Calu3 (cell line): ENCODE data around the gene LPCAT2. TPM values are rescaled to one million over a fixed set of nuclear protein-coding genes. Genes with fewer than 3 reads are reported as not detected.

Source experiments
- BruUV-seq: library from RNA; stranded (reverse); fragments of 400-500 nt; replicated peaks from 2 replicates; lab custom pipeline; 2021; lab: Mats Ljungman, UMichigan
- CTCF ChIA-PET: fragments of 300-600 bp; sonication (Branson Sonifier 250); formaldehyde crosslinking; loops from one replicate; lab custom pipeline; 2022; ENCODE audit warnings: antibody characterized with exemption; lab: Charles Lee
- DNase-seq: peaks from one replicate; pipeline ENCODE4 v3.0.0; 2022
- H3K27ac Mint-ChIP-seq: one replicate; pipeline ENCODE4 v1.8.0; 2022; ENCODE audit warnings: mixed read lengths; ENCODE audit not compliant: unreplicated experiment
- H3K27me3 Mint-ChIP-seq: one replicate; pipeline ENCODE4 v1.8.0; 2022; ENCODE audit warnings: mixed read lengths; ENCODE audit not compliant: unreplicated experiment
- H3K36me3 Mint-ChIP-seq: one replicate; pipeline ENCODE4 v1.8.0; 2022; ENCODE audit warnings: mild to moderate bottlenecking, moderate library complexity, mixed read lengths; ENCODE audit not compliant: insufficient read depth, unreplicated experiment
- H3K4me1 Mint-ChIP-seq: one replicate; pipeline ENCODE4 v1.8.0; 2022; ENCODE audit warnings: mild to moderate bottlenecking, low read depth, mixed read lengths; ENCODE audit not compliant: unreplicated experiment
- H3K4me3 Mint-ChIP-seq: one replicate; pipeline ENCODE4 v1.8.0; 2022; ENCODE audit warnings: mild to moderate bottlenecking, low read depth, moderate library complexity, mixed read lengths; ENCODE audit not compliant: unreplicated experiment
- H3K9me3 Mint-ChIP-seq: one replicate; pipeline ENCODE4 v1.8.0; 2022; ENCODE audit warnings: low read depth, mixed read lengths; ENCODE audit not compliant: unreplicated experiment
- intact Hi-C: fragments of 100-400 bp; cut with micrococcal nuclease; formaldehyde crosslinking; loops from one replicate; pipeline ENCODE4 v1.10.0; 2022; ENCODE audit not compliant: unreplicated experiment
- total RNA-seq: library from RNA; stranded (reverse); gene quantifications from 2 replicates; pipeline ENCODE4 v1.2.3, GENCODE V29; 2022
- TF ChIP-seq, protein P1 (sequence below): fragments of 200-600 bp; IDR thresholded peaks from one replicate; pipeline ENCODE4 v1.8.0; 2022; ENCODE audit warnings: antibody characterized with exemption; ENCODE audit not compliant: unreplicated experiment

The LPCAT2 gene
- total RNA-seq, 1 experiment from 2014 or later, result 10.0 TPM

DNA sequence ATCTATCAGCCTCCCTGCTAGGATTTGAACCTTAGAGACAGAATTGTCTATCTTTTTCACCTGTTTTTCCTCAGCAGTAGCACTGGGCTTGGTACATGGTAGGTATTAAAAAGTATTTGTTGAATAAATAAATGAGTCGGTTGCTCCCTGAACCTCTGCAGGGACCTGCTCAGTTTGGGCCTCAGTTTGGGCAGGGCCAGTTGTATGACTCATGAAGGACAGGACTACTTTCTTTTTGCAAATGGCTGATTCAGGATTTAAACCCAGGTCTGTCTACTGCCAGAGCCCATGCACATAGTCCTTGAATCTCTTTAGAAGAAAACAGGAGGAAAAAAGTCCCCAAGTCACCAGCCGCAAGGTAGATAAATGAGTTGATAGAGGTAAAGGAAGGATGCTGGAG lies 26.8 kb upstream of the LPCAT2 start:
- CTCF ChIA-PET, result no interaction called here
- Mint-ChIP-seq H3K27me3 (peaks cover 84% of the 10 kb centered on the region), H3K27ac (no peak overlapping the region), H3K9me3 (peaks cover 5% of the 10 kb centered on the region), H3K4me1 (no peaks in the 10 kb centered on the region), H3K36me3 (no peaks in the 10 kb centered on the region), H3K4me3 (no peak overlapping the region)
- no TSS peak for BruUV-seq
- intact Hi-C loops, result no loop called here
- DNase-seq, result no peak
- TF ChIP-seq, protein P1, sequence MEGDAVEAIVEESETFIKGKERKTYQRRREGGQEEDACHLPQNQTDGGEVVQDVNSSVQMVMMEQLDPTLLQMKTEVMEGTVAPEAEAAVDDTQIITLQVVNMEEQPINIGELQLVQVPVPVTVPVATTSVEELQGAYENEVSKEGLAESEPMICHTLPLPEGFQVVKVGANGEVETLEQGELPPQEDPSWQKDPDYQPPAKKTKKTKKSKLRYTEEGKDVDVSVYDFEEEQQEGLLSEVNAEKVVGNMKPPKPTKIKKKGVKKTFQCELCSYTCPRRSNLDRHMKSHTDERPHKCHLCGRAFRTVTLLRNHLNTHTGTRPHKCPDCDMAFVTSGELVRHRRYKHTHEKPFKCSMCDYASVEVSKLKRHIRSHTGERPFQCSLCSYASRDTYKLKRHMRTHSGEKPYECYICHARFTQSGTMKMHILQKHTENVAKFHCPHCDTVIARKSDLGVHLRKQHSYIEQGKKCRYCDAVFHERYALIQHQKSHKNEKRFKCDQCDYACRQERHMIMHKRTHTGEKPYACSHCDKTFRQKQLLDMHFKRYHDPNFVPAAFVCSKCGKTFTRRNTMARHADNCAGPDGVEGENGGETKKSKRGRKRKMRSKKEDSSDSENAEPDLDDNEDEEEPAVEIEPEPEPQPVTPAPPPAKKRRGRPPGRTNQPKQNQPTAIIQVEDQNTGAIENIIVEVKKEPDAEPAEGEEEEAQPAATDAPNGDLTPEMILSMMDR, result no peak

DNA sequence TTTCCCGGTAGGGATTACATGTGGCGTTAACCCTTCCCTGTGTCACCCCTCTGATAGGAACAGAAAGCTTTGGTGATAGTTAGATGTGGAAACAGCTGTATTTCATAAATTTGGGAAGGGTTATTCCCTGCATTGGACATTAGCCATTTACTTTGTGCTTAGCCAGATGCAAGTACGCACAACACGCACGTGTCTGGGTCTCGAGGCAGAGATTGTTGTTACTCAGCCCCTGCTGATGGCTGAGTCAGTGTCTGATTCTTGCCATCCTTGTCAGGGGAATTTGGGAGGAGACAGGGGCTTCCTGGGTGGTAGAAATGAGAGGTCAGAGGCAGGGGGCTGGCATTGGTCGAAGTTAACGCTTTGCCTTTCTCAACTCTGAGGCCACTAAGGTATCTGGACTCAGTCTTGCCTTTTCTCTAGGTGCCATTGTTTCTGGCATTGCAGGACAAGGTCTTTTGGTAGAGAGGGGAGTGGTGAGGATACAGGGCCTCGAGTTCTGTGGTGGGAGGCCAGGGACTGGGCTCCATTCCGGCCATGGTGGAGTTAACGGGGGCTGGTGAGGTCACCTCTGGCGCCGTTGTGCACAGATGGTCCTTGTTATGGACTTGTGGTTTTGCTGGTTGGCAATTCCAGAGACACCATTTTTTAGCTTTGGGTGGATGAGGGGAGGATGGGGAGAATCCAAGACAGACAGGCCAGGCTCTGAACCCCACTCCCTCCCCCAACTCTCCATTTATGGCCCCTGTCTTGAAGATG lies 21.6 kb upstream of the LPCAT2 start:
- Mint-ChIP-seq H3K36me3 (no peaks in the 10 kb centered on the region), H3K9me3 (peaks cover 5% of the 10 kb centered on the region), H3K27ac (no peak overlapping the region), H3K4me3 (no peak overlapping the region), H3K4me1 (no peaks in the 10 kb centered on the region), H3K27me3 (peaks cover 81% of the 10 kb centered on the region)
- DNase-seq, result no peak
- CTCF ChIA-PET, result no interaction called here
- BruUV-seq, result no TSS peak
- TF ChIP-seq, protein P1, result no peak
- intact Hi-C loops, result no loop called here

DNA sequence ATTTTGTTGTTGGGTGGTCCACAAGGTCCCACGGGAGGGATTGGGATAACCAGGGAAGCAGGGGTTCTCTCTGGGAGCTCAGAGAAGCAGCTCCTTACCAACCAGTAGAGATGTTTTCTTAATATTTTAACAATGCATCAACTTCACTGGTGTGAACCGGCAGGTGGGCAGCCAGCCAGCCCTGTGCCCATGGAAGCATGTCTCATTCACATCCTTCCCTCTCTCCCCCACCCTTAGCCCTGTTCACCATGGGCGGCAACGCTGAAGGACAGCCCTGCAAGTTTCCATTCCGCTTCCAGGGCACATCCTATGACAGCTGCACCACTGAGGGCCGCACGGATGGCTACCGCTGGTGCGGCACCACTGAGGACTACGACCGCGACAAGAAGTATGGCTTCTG lies 20.6 kb upstream of the LPCAT2 start:
- Mint-ChIP-seq H3K4me1 (no peaks in the 10 kb centered on the region), H3K27me3 (peaks cover 80% of the 10 kb centered on the region), H3K4me3 (no peak overlapping the region), H3K27ac (no peak overlapping the region), H3K9me3 (peaks cover 5% of the 10 kb centered on the region), H3K36me3 (no peaks in the 10 kb centered on the region)
- intact Hi-C loops, result no loop called here
- CTCF ChIA-PET, result no interaction called here
- DNase-seq, result no peak
- TF ChIP-seq, protein P1, result no peak
- no TSS peak for BruUV-seq

DNA sequence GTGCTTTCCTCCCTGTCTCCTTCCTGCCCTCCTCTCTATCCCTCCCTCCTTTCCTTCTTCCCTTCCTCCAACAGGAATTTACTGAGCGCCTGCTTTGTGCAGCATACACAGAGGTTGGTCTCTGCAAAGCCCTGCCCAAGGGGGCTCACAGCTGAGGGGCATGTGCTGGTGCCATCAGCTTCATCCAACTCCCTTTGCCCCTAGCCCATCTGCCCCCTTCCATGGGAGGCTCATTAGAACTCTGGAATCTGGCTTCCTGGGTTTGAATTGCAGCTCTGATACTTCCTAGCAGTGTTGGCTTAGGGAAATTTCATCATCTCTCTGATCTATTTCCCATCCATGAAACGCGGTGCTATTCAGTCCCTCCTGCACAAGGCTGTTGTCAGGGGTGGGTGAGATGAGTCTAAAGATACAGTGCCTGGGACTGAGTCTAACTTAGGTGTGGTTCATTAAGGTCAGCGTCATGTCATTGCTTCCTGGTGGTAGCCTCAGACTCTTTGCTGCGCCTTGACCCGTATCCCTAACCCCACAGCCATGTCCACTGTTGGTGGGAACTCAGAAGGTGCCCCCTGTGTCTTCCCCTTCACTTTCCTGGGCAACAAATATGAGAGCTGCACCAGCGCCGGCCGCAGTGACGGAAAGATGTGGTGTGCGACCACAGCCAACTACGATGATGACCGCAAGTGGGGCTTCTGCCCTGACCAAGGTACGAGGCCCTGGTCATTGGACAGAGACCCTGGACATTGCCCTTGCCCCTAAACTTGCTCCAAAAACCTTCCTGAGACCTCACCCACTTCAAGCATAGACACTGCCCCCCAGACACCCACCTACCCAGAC lies 19.5 kb upstream of the LPCAT2 start:
- Mint-ChIP-seq H3K27me3 (peaks cover 69% of the 10 kb centered on the region), H3K36me3 (no peaks in the 10 kb centered on the region), H3K4me1 (no peaks in the 10 kb centered on the region), H3K9me3 (peaks cover 5% of the 10 kb centered on the region), H3K27ac (no peak overlapping the region), H3K4me3 (no peak overlapping the region)
- CTCF ChIA-PET, result no interaction called here
- TF ChIP-seq, protein P1, result no peak
- intact Hi-C loops, result no loop called here
- BruUV-seq, result no TSS peak
- no peak for DNase-seq
